ENCODE measurements around the gene C12orf50. TPM values are rescaled to one million over a fixed set of nuclear protein-coding genes. Genes with fewer than 3 reads are reported as not detected.

C12orf50 gene
- polyA plus RNA-seq, 1 donor from 2014 or later, result 0.30 TPM

DNA sequence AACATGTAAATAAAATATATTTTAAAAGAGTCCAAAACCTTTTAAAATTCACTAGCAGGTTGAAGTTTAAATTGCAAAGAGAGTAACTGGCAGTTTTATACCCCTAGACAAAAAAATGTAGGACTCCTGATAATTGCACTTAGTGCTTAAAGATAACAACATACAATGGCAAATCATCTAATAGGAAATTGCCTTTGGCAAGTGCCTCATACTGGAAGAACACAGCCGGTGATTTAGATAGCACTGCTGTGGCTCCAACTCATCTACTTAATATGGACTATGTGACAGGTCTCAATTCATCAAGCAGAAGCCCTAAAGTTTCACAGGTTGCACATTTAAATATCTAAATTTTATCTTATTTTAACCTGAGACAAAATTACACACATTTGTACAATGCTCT, 13.4 kb downstream of the C12orf50 start:
- Histone ChIP-seq H3F3A (ENCODE audit: insufficient read depth, low read length, poor library complexity, severe bottlenecking) (no peaks in the 10 kb centered on the region), H3K27ac (ENCODE audit: low read length) (no peak overlapping the region), H3K36me3 (ENCODE audit: insufficient read depth, low read length) (no peaks in the 10 kb centered on the region), H3K4me3 (ENCODE audit: low read length) (no peak overlapping the region), H3K9me2 (ENCODE audit: insufficient read depth, low read length) (no peaks in the 10 kb centered on the region), H2AFZ (ENCODE audit: low read depth, low read length) (no peak overlapping the region), H4K20me1 (ENCODE audit: insufficient read depth) (no peaks in the 10 kb centered on the region), H3K9me3 (ENCODE audit: low read length) (no peaks in the 10 kb centered on the region), H3K79me2 (replicated peaks; ENCODE audit: insufficient read depth, low read length) (no peaks in the 10 kb centered on the region), H3K4me2 (ENCODE audit: low read length) (no peak overlapping the region), H3K27me3 (ENCODE audit: insufficient read depth, low read depth, low read length) (no peaks in the 10 kb centered on the region), H3K9ac (ENCODE audit: low read length) (no peak overlapping the region)
- no peak for TF ChIP-seq EP300 (conservative IDR thresholded peaks at IDR 0.05; ENCODE audit: poor library complexity, severe bottlenecking)
- TF ChIP-seq, protein P1, sequence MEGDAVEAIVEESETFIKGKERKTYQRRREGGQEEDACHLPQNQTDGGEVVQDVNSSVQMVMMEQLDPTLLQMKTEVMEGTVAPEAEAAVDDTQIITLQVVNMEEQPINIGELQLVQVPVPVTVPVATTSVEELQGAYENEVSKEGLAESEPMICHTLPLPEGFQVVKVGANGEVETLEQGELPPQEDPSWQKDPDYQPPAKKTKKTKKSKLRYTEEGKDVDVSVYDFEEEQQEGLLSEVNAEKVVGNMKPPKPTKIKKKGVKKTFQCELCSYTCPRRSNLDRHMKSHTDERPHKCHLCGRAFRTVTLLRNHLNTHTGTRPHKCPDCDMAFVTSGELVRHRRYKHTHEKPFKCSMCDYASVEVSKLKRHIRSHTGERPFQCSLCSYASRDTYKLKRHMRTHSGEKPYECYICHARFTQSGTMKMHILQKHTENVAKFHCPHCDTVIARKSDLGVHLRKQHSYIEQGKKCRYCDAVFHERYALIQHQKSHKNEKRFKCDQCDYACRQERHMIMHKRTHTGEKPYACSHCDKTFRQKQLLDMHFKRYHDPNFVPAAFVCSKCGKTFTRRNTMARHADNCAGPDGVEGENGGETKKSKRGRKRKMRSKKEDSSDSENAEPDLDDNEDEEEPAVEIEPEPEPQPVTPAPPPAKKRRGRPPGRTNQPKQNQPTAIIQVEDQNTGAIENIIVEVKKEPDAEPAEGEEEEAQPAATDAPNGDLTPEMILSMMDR (IDR thresholded peaks at IDR 0.05; ENCODE audit: poor library complexity, severe bottlenecking), result no peak
- TF ChIP-seq MXI1 (conservative IDR thresholded peaks at IDR 0.05; ENCODE audit: poor library complexity, severe bottlenecking), result no peak
- TF ChIP-seq POLR2AphosphoS5 (IDR thresholded peaks at IDR 0.05), result no peak
- TF ChIP-seq, protein P2, sequence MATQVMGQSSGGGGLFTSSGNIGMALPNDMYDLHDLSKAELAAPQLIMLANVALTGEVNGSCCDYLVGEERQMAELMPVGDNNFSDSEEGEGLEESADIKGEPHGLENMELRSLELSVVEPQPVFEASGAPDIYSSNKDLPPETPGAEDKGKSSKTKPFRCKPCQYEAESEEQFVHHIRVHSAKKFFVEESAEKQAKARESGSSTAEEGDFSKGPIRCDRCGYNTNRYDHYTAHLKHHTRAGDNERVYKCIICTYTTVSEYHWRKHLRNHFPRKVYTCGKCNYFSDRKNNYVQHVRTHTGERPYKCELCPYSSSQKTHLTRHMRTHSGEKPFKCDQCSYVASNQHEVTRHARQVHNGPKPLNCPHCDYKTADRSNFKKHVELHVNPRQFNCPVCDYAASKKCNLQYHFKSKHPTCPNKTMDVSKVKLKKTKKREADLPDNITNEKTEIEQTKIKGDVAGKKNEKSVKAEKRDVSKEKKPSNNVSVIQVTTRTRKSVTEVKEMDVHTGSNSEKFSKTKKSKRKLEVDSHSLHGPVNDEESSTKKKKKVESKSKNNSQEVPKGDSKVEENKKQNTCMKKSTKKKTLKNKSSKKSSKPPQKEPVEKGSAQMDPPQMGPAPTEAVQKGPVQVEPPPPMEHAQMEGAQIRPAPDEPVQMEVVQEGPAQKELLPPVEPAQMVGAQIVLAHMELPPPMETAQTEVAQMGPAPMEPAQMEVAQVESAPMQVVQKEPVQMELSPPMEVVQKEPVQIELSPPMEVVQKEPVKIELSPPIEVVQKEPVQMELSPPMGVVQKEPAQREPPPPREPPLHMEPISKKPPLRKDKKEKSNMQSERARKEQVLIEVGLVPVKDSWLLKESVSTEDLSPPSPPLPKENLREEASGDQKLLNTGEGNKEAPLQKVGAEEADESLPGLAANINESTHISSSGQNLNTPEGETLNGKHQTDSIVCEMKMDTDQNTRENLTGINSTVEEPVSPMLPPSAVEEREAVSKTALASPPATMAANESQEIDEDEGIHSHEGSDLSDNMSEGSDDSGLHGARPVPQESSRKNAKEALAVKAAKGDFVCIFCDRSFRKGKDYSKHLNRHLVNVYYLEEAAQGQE (IDR thresholded peaks at IDR 0.05; ENCODE audit: borderline replicate concordance), result no peak
- no peak for TF ChIP-seq SMC3 (conservative IDR thresholded peaks at IDR 0.05; ENCODE audit: poor library complexity)
- TF ChIP-seq TAF1 (IDR thresholded peaks at IDR 0.05; ENCODE audit: low read depth), result no peak
- TF ChIP-seq EZH2 (IDR thresholded peaks at IDR 0.05; ENCODE audit: borderline replicate concordance, insufficient read depth, low read length, poor library complexity, severe bottlenecking), result no peak
- no peak for TF ChIP-seq RAD21 (conservative IDR thresholded peaks at IDR 0.05)

DNA sequence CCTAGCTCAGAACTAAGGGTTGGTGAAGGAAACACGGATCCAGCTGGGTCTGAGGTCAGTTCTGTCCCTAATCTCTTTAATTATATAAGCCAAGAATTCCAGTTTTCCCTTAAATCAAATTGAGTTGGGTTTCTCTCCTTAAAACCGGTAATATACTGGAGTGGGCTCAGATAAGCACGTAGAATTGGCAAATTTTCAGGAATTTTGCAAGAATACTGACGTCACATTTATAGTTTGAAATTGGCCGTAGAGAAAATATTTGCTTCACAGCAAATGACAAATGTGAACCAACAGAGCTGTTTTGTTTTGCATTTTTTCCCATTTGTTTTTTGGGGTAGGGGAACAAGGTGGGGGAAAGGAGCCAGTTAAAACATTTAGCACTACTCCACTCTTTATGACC, 17.4 kb downstream of the C12orf50 start:
- Histone ChIP-seq H3K36me3 (ENCODE audit: insufficient read depth, low read length) (no peaks in the 10 kb centered on the region), H3K4me2 (ENCODE audit: low read length) (no peak overlapping the region), H3F3A (ENCODE audit: insufficient read depth, low read length, poor library complexity, severe bottlenecking) (no peaks in the 10 kb centered on the region), H3K9ac (ENCODE audit: low read length) (no peak overlapping the region), H3K27me3 (ENCODE audit: insufficient read depth, low read depth, low read length) (no peaks in the 10 kb centered on the region), H3K79me2 (replicated peaks; ENCODE audit: insufficient read depth, low read length) (no peaks in the 10 kb centered on the region), H2AFZ (ENCODE audit: low read depth, low read length) (no peak overlapping the region), H3K27ac (ENCODE audit: low read length) (no peak overlapping the region), H3K9me3 (ENCODE audit: low read length) (no peaks in the 10 kb centered on the region), H4K20me1 (ENCODE audit: insufficient read depth) (no peaks in the 10 kb centered on the region), H3K4me3 (ENCODE audit: low read length) (no peak overlapping the region), H3K9me2 (ENCODE audit: insufficient read depth, low read length) (no peaks in the 10 kb centered on the region)
- TF ChIP-seq POLR2AphosphoS5 (IDR thresholded peaks at IDR 0.05), result no peak
- TF ChIP-seq EP300 (conservative IDR thresholded peaks at IDR 0.05; ENCODE audit: poor library complexity, severe bottlenecking), result no peak
- TF ChIP-seq MXI1 (conservative IDR thresholded peaks at IDR 0.05; ENCODE audit: poor library complexity, severe bottlenecking), result no peak

DNA sequence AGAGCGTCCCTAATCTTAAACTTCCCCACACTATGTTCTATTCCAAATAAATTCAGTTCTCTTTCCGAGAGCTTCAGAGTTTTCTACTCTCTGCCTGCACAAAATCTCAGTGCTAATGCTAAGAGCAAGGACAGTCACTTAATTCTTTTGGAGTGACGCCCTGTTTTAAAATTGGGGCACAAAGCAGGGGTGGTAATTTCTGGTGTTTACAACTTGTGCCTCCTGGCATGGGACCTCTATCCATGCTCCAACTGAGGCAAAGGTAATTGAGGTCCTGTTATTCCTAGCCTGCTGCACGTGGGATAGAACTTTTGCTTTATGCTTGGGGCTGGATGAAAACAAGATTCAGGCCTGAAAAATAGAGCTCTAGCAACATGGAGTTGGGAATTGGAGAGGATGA, 22.9 kb downstream of the C12orf50 start:
- H3F3A ChIP-seq (ENCODE audit: insufficient read depth, low read length, poor library complexity, severe bottlenecking), result no peaks in the 10 kb centered on the region
- no peak overlapping the region for H3K27ac ChIP-seq (ENCODE audit: low read length)
- no peak overlapping the region for H3K9ac ChIP-seq (ENCODE audit: low read length)
- no peaks in the 10 kb centered on the region for H3K79me2 ChIP-seq (replicated peaks; ENCODE audit: insufficient read depth, low read length)
- no peak overlapping the region for H3K4me3 ChIP-seq (ENCODE audit: low read length)
- H3K36me3 ChIP-seq (ENCODE audit: insufficient read depth, low read length), result no peaks in the 10 kb centered on the region
- H3K27me3 ChIP-seq (ENCODE audit: insufficient read depth, low read depth, low read length), result no peaks in the 10 kb centered on the region
- no peaks in the 10 kb centered on the region for H4K20me1 ChIP-seq (ENCODE audit: insufficient read depth)
- TF ChIP-seq, protein P2 (IDR thresholded peaks at IDR 0.05; ENCODE audit: borderline replicate concordance), result no peak
- TF ChIP-seq TAF1 (IDR thresholded peaks at IDR 0.05; ENCODE audit: low read depth), result no peak
- TF ChIP-seq EZH2 (IDR thresholded peaks at IDR 0.05; ENCODE audit: borderline replicate concordance, insufficient read depth, low read length, poor library complexity, severe bottlenecking), result no peak
- no peak for TF ChIP-seq RAD21 (conservative IDR thresholded peaks at IDR 0.05)
- TF ChIP-seq POLR2AphosphoS5 (IDR thresholded peaks at IDR 0.05), result no peak
- TF ChIP-seq, protein P1 (IDR thresholded peaks at IDR 0.05; ENCODE audit: poor library complexity, severe bottlenecking), result no peak
- no peak for TF ChIP-seq SMC3 (conservative IDR thresholded peaks at IDR 0.05; ENCODE audit: poor library complexity)
- TF ChIP-seq MXI1 (conservative IDR thresholded peaks at IDR 0.05; ENCODE audit: poor library complexity, severe bottlenecking), result no peak
- TF ChIP-seq EP300 (conservative IDR thresholded peaks at IDR 0.05; ENCODE audit: poor library complexity, severe bottlenecking), result no peak
- no peak overlapping the region for H3K4me2 ChIP-seq (ENCODE audit: low read length)
- no peaks in the 10 kb centered on the region for H3K9me3 ChIP-seq (ENCODE audit: low read length)
- no peak overlapping the region for H2AFZ ChIP-seq (ENCODE audit: low read depth, low read length)
- no peaks in the 10 kb centered on the region for H3K9me2 ChIP-seq (ENCODE audit: insufficient read depth, low read length)
